WTC11 (cell line): ENCODE data around the gene PACSIN1.

Source experiments
- ESRRA ChIP-seq: sonication (generic); formaldehyde crosslinking; IDR thresholded peaks from 2 replicates; pipeline ENCODE4 v1.8.1; 2022; ENCODE audit warnings: mild to moderate bottlenecking, missing genetic modification reagents, borderline replicate concordance
- ETV6 ChIP-seq: sonication (generic); formaldehyde crosslinking; IDR thresholded peaks from 2 replicates; pipeline ENCODE4 v1.8.1; 2022; ENCODE audit warnings: mild to moderate bottlenecking, missing genetic modification reagents
- JUN ChIP-seq: sonication (generic); formaldehyde crosslinking; IDR thresholded peaks from 2 replicates; pipeline ENCODE4 v1.8.0; 2023; ENCODE audit warnings: mild to moderate bottlenecking, missing genetic modification reagents
- NR2C2 ChIP-seq: sonication (generic); formaldehyde crosslinking; IDR thresholded peaks from 2 replicates; pipeline ENCODE4 v1.8.0; 2022; ENCODE audit warnings: mild to moderate bottlenecking, missing genetic modification reagents
- SMAD3 ChIP-seq: sonication (generic); formaldehyde crosslinking; IDR thresholded peaks from 2 replicates; pipeline ENCODE4 v1.8.0; 2022; ENCODE audit warnings: missing genetic modification reagents, mild to moderate bottlenecking, borderline replicate concordance
- SP1 ChIP-seq: sonication (generic); formaldehyde crosslinking; conservative IDR thresholded peaks from 2 replicates; pipeline ENCODE4 v1.8.1; 2022; ENCODE audit warnings: missing genetic modification reagents
- TEAD1 ChIP-seq: sonication (generic); formaldehyde crosslinking; IDR thresholded peaks from 2 replicates; pipeline ENCODE4 v1.8.0; 2022; ENCODE audit warnings: mild to moderate bottlenecking, missing genetic modification reagents
- ZBTB21 ChIP-seq: sonication (generic); formaldehyde crosslinking; IDR thresholded peaks from 2 replicates; pipeline ENCODE4 v1.8.1; 2023; ENCODE audit warnings: mild to moderate bottlenecking, missing genetic modification reagents, borderline replicate concordance
- ZNF396 ChIP-seq: fragments of 250-450 bp; sonication (Bioruptor Pico); IDR thresholded peaks from 2 replicates; pipeline ENCODE4 v1.8.0; 2021; ENCODE audit warnings: mild to moderate bottlenecking, moderate library complexity, borderline replicate concordance
- ZNF671 ChIP-seq: fragments of 250-450 bp; sonication (Bioruptor Pico); IDR thresholded peaks from 2 replicates; pipeline ENCODE4 v1.8.0; 2021; ENCODE audit warnings: mild to moderate bottlenecking
- TF ChIP-seq, protein P1 (sequence below): sonication (generic); formaldehyde crosslinking; conservative IDR thresholded peaks from 2 replicates; pipeline ENCODE4 v1.8.1; 2022; ENCODE audit warnings: mild to moderate bottlenecking, missing genetic modification reagents
- TF ChIP-seq, protein P2 (sequence below): fragments of 200-600 bp; IDR thresholded peaks from 2 replicates; pipeline ENCODE4 v1.8.0; 2022; ENCODE audit warnings: antibody characterized with exemption
- TF ChIP-seq, protein P3 (sequence below): sonication (generic); formaldehyde crosslinking; IDR thresholded peaks from 2 replicates; pipeline ENCODE4 v1.8.0; 2022; ENCODE audit warnings: mild to moderate bottlenecking, missing genetic modification reagents
- TF ChIP-seq, protein P4 (sequence below): fragments of 250-450 bp; sonication (Bioruptor Pico); IDR thresholded peaks from 2 replicates; pipeline ENCODE4 v2.1.2; 2022; ENCODE audit warnings: mild to moderate bottlenecking, moderate library complexity

DNA sequence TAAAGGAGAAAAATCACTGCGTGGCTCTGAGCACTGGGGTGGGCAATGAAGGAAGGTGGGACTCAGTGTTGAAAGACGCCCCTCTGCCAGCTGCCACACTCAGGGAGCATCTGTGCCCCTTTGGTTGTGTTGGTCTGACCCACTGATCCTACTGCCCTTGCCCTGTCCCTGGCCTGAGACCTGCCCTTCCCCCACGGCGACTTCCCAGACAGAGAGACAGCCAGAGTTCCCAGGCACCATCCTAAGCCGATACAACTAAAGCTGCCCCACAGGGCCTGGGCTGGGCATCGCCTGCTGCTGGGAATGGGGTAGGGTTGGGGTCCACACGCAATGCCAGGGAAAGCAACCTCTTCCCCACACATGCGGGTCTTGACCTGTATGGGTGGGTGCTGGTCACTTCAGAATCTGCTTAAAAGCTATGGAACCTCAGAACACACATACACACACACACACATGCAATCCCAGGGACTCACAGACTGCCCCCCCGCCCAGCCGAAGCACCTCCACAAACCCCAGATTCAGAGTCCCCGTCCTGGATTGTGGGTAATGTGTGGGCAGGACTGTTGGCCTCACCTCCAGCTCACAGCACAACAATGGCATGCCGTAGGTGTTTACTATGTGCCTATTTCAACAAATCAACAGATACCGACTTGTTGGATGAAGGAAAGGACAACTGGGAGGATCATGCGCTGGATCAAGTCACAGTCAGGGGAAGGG is 101.1 kb downstream of the PACSIN1 start:
- TF ChIP-seq NR2C2 (CRISPR knock-in tag) (no peak), ZNF396 (CRISPR knock-in tag) (no peak), SP1 (CRISPR knock-in tag) (no peak), TEAD1 (no peak), SMAD3 (CRISPR knock-in tag) (no peak), ZNF671 (CRISPR knock-in tag) (no peak), ZBTB21 (CRISPR knock-in tag) (no peak), ETV6 (CRISPR knock-in tag) (no peak), JUN (no peak), ESRRA (CRISPR knock-in tag) (no peak)
- TF ChIP-seq, protein P1, sequence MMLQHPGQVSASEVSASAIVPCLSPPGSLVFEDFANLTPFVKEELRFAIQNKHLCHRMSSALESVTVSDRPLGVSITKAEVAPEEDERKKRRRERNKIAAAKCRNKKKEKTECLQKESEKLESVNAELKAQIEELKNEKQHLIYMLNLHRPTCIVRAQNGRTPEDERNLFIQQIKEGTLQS (CRISPR knock-in tag) = no peak
- TF ChIP-seq, protein P2, sequence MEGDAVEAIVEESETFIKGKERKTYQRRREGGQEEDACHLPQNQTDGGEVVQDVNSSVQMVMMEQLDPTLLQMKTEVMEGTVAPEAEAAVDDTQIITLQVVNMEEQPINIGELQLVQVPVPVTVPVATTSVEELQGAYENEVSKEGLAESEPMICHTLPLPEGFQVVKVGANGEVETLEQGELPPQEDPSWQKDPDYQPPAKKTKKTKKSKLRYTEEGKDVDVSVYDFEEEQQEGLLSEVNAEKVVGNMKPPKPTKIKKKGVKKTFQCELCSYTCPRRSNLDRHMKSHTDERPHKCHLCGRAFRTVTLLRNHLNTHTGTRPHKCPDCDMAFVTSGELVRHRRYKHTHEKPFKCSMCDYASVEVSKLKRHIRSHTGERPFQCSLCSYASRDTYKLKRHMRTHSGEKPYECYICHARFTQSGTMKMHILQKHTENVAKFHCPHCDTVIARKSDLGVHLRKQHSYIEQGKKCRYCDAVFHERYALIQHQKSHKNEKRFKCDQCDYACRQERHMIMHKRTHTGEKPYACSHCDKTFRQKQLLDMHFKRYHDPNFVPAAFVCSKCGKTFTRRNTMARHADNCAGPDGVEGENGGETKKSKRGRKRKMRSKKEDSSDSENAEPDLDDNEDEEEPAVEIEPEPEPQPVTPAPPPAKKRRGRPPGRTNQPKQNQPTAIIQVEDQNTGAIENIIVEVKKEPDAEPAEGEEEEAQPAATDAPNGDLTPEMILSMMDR = no peak
- TF ChIP-seq, protein P3, sequence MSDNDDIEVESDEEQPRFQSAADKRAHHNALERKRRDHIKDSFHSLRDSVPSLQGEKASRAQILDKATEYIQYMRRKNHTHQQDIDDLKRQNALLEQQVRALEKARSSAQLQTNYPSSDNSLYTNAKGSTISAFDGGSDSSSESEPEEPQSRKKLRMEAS (CRISPR knock-in tag) = no peak
- TF ChIP-seq, protein P4, sequence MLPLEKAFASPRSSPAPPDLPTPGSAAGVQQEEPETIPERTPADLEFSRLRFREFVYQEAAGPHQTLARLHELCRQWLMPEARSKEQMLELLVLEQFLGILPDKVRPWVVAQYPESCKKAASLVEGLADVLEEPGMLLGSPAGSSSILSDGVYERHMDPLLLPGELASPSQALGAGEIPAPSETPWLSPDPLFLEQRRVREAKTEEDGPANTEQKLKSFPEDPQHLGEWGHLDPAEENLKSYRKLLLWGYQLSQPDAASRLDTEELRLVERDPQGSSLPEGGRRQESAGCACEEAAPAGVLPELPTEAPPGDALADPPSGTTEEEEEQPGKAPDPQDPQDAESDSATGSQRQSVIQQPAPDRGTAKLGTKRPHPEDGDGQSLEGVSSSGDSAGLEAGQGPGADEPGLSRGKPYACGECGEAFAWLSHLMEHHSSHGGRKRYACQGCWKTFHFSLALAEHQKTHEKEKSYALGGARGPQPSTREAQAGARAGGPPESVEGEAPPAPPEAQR (CRISPR knock-in tag) = no peak
